Measurements from ENCODE around the gene SLC30A4.

SLC30A4 gene

GRCh38 chr15:45495588-45495987 lies 27.0 kb downstream of the SLC30A4 start:
- no peaks in the 10 kb centered on the region for H4K20me1 ChIP-seq

GRCh38 chr15:45489690-45490238 lies 32.8 kb downstream of the SLC30A4 start:
- Histone ChIP-seq H3K27me3 (no peaks in the 10 kb centered on the region), H3K9ac (no peak overlapping the region), H3K9me3 (replicated peaks in 1 of 11) (no peaks in the 10 kb centered on the region), H3K27ac (no peak overlapping the region), H4K20me1 (no peaks in the 10 kb centered on the region), H3K4me2 (no peak overlapping the region), H3K4me3 (no peak overlapping the region), H3K4me1 (no peaks in the 10 kb centered on the region), H3K36me3 (peaks cover 0 to 5% (median 0%) of the 10 kb centered on the region in 11 experiments; a peak in 1 of 22 replicates)
- TF ChIP-seq Cebpa-rat (IDR thresholded peaks at IDR 0.05): no peak

More at GRCh38 chr15:45495588-45495987, 27.0 kb downstream of the SLC30A4 start:
- Histone ChIP-seq H3K27ac (no peak overlapping the region), H3K36me3 (no peaks in the 10 kb centered on the region), H3K9ac (no peak overlapping the region), H3K27me3 (no peaks in the 10 kb centered on the region), H3K4me2 (no peak overlapping the region), H3K4me1 (peaks cover 0 to 10% (median 0%) of the 10 kb centered on the region in 10 experiments; a peak in 5 of 20 replicates), H3K4me3 (no peak overlapping the region), H3K9me3 (replicated peaks in 1 of 11) (no peaks in the 10 kb centered on the region)
- TF ChIP-seq Cebpa-rat (IDR thresholded peaks at IDR 0.05): no peak

- no peak overlapping the region for H3K9ac ChIP-seq
- H3K9me3 ChIP-seq (replicated peaks in 1 of 11): no peaks in the 10 kb centered on the region
- H3K4me1 ChIP-seq: no peaks in the 10 kb centered on the region
- H3K27me3 ChIP-seq: no peaks in the 10 kb centered on the region
- H4K20me1 ChIP-seq: no peaks in the 10 kb centered on the region
- H3K27ac ChIP-seq: no peak overlapping the region
- peaks cover 0 to 5% (median 0%) of the 10 kb centered on the region in 11 experiments; a peak in 1 of 22 replicates for H3K36me3 ChIP-seq
- TF ChIP-seq Cebpa-rat (IDR thresholded peaks at IDR 0.05): no peak
- no peak overlapping the region for H3K4me3 ChIP-seq
- H3K4me2 ChIP-seq: no peak overlapping the region
These were observed 36.2 kb downstream of the SLC30A4 start for GRCh38 chr15:45486317-45486716.

- no peak overlapping the region for H3K9ac ChIP-seq
- H3K4me1 ChIP-seq: no peaks in the 10 kb centered on the region
- TF ChIP-seq Cebpa-rat (IDR thresholded peaks at IDR 0.05): no peak
- H3K27ac ChIP-seq: no peak overlapping the region
- no peaks in the 10 kb centered on the region for H4K20me1 ChIP-seq
- no peaks in the 10 kb centered on the region for H3K27me3 ChIP-seq
- no peaks in the 10 kb centered on the region for H3K9me3 ChIP-seq (replicated peaks in 1 of 11)
- H3K4me2 ChIP-seq: no peak overlapping the region
- no peak overlapping the region for H3K4me3 ChIP-seq
- H3K36me3 ChIP-seq: peaks cover 0 to 6% (median 0%) of the 10 kb centered on the region in 11 experiments; a peak in 1 of 22 replicates
These were observed 41.4 kb downstream of the SLC30A4 start for GRCh38 chr15:45481135-45481534.

GRCh38 chr15:45476410-45476809 lies 46.1 kb downstream of the SLC30A4 start:
- H3K9me3 ChIP-seq (replicated peaks in 1 of 11): no peaks in the 10 kb centered on the region
- no peak overlapping the region for H3K27ac ChIP-seq
- H4K20me1 ChIP-seq: no peaks in the 10 kb centered on the region
- H3K4me3 ChIP-seq: no peak overlapping the region
- H3K4me2 ChIP-seq: no peak overlapping the region
- no peaks in the 10 kb centered on the region for H3K4me1 ChIP-seq
- TF ChIP-seq Cebpa-rat (IDR thresholded peaks at IDR 0.05): no peak
- peaks cover 0 to 6% (median 0%) of the 10 kb centered on the region in 11 experiments; a peak in 1 of 22 replicates for H3K36me3 ChIP-seq
- H3K27me3 ChIP-seq: no peaks in the 10 kb centered on the region
- H3K9ac ChIP-seq: no peak overlapping the region

- Histone ChIP-seq H3K9ac (no peak overlapping the region), H3K4me1 (peaks cover 0 to 2% (median under 1%) of the 10 kb centered on the region in 10 experiments; a peak in 5 of 20 replicates), H3K4me2 (no peak overlapping the region), H3K4me3 (no peak overlapping the region), H3K9me3 (replicated peaks in 1 of 11) (no peaks in the 10 kb centered on the region), H3K36me3 (peaks cover 0 to 6% (median 0%) of the 10 kb centered on the region in 11 experiments; a peak in 1 of 22 replicates), H4K20me1 (no peaks in the 10 kb centered on the region), H3K27me3 (no peaks in the 10 kb centered on the region), H3K27ac (no peak overlapping the region)
- TF ChIP-seq Cebpa-rat (IDR thresholded peaks at IDR 0.05): no peak
These were observed 47.8 kb downstream of the SLC30A4 start for GRCh38 chr15:45474799-45475198.

- no peak overlapping the region for H3K9ac ChIP-seq
- no peaks in the 10 kb centered on the region for H3K9me3 ChIP-seq (replicated peaks in 1 of 11)
- H3K4me3 ChIP-seq: no peak overlapping the region
- H3K36me3 ChIP-seq: no peaks in the 10 kb centered on the region
- H3K27ac ChIP-seq: no peak overlapping the region
- no peaks in the 10 kb centered on the region for H3K27me3 ChIP-seq
- TF ChIP-seq Cebpa-rat (IDR thresholded peaks at IDR 0.05): no peak
- H3K4me2 ChIP-seq: no peak overlapping the region
- peaks cover 11 to 19% (median 17%) of the 10 kb centered on the region in 10 experiments for H3K4me1 ChIP-seq
- no peaks in the 10 kb centered on the region for H4K20me1 ChIP-seq
These were observed 49.5 kb downstream of the SLC30A4 start for GRCh38 chr15:45473068-45473467.

GRCh38 chr15:45471151-45471550 lies 51.4 kb downstream of the SLC30A4 start:
- no peak overlapping the region for H3K4me2 ChIP-seq
- H3K9me3 ChIP-seq (replicated peaks in 1 of 11): no peaks in the 10 kb centered on the region
- no peaks in the 10 kb centered on the region for H3K27me3 ChIP-seq
- no peak overlapping the region for H3K9ac ChIP-seq
- no peak overlapping the region for H3K27ac ChIP-seq
- TF ChIP-seq Cebpa-rat (IDR thresholded peaks at IDR 0.05): no peak
- H3K4me1 ChIP-seq: peaks cover 15 to 23% (median 21%) of the 10 kb centered on the region in 10 experiments
- H3K36me3 ChIP-seq: no peaks in the 10 kb centered on the region; a peak in 1 of 22 replicates
- H3K4me3 ChIP-seq: no peak overlapping the region
- H4K20me1 ChIP-seq: no peaks in the 10 kb centered on the region

- H3K4me1 ChIP-seq: peaks cover 15 to 23% (median 21%) of the 10 kb centered on the region in 10 experiments
- no peak overlapping the region for H3K27ac ChIP-seq
- H3K9ac ChIP-seq: no peak overlapping the region
- H4K20me1 ChIP-seq: no peaks in the 10 kb centered on the region
- H3K27me3 ChIP-seq: no peaks in the 10 kb centered on the region
- H3K36me3 ChIP-seq: no peaks in the 10 kb centered on the region; a peak in 1 of 22 replicates
- TF ChIP-seq Cebpa-rat (IDR thresholded peaks at IDR 0.05): no peak
- peak overlapping the region in 9 of 11 experiments; percentile 30 to 67 (median 62); a peak in 11 of 22 replicates for H3K4me2 ChIP-seq
- peaks cover 0 to 3% (median 0%) of the 10 kb centered on the region in 11 experiments; a peak in 1 of 22 replicates for H3K9me3 ChIP-seq (replicated peaks in 1 of 11)
- no peak overlapping the region for H3K4me3 ChIP-seq
These were observed 53.1 kb downstream of the SLC30A4 start for GRCh38 chr15:45469441-45469840.

- Histone ChIP-seq H3K27ac (no peak overlapping the region), H3K4me3 (no peak overlapping the region), H3K4me1 (peaks cover 15 to 23% (median 21%) of the 10 kb centered on the region in 10 experiments), H3K9me3 (replicated peaks in 1 of 11) (peaks cover 0 to 7% (median 0%) of the 10 kb centered on the region in 11 experiments; a peak in 1 of 22 replicates), H4K20me1 (no peaks in the 10 kb centered on the region), H3K9ac (no peak overlapping the region), H3K27me3 (no peaks in the 10 kb centered on the region), H3K36me3 (no peaks in the 10 kb centered on the region; a peak in 1 of 22 replicates), H3K4me2 (peak overlapping the region; percentile 30 to 67 (median 62); a peak in 21 of 22 replicates)
- TF ChIP-seq Cebpa-rat (IDR thresholded peaks at IDR 0.05): no peak
These were observed 53.5 kb downstream of the SLC30A4 start for GRCh38 chr15:45469027-45469426.
